Fibroblast of peridontal ligament (primary cell): Measurements from ENCODE around the gene CPB1.
"Not testable (repeated sequence)": the region's sequence is repeated elsewhere in the genome, so short reads cannot be mapped to it uniquely, and the experiment has no call there.

ENCODE experiments used
- DNase-seq: peaks from one replicate; pipeline ENCODE4 v3.0.0-alpha.2; 2010; ENCODE audit errors: extremely low read depth

The CPB1 gene

DNA sequence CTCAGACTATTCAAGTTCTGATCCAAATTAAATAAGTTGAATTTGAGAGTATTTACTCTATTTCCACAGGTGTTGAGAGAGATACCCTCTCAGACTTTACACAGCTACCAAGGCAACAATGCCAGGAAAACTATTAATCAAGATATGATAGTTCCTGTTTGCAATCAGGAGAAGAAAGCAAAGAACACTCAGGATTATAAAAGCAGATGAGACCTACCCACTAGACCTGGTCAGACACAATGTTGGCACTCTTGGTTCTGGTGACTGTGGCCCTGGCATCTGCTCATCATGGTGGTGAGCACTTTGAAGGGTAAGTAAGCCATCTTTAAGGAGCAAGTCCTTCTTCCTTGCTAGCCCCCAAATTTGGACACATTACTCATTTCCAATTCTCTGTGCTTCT, at the start of gene CPB1:
TSS of gene CPB1 (plus strand) at position 227 of the 400 bp plus-strand sequence. CDS start at position 240, 13 bp downstream.
- no peak for DNase-seq

DNA sequence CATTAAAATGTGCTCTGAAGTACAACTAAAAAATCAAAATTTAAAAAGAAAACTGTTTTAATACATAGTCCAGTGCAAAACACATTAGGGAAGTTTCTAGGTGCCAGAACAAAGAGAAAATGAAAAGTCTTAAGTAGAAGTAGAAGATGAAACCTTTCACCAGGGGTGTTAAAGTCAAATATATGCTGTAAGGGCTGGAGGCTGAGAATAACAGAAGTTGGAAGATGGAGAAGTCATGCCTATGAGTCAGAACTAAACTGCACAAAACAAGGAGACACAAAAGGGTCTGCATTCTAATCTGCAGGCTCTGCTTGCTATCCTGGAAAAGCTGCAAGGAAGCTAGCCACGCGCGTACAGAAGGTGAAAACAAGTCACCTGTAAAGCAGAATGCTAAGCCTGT, 48.7 kb upstream of the CPB1 start:
- no peak for DNase-seq

DNA sequence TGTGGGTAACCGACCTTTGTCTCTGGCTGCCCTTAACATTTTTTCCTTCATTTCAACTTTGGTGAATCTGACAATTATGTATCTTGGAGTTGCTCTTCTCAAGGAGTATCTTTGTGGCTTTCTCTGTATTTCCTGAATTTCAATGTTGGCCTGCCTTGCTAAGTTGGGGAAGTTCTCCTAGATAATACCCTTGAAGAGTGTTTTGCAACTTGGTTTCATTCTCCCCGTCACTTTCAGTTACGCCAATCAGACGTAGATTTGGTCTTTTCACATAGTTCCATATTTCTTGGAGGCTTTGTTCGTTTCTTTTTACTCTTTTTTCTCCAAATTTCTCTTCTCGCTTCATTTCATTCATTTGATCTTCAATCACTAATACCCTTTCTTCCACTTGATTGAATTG, 42.6 kb upstream of the CPB1 start:
- DNase-seq: not testable (repeated sequence)

DNA sequence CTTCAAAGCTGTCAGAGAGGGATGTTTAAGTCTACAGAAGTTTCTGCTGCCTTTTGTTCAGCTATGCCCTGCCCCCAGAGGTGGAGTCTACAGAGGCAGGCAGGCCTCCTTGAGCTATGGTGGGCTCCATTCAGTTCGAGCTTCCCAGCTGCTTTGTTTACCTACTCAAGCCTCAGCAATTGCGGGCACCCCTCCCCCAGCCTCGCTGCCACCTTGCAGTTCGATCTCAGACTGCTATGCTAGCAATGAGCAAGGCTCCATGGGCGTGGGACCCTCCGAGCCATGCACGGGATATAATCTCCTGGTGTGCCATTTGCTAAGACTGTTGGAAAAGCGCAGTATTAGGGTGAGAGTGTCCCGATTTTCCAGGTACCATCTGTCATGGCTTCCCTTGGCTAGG, 41.5 kb upstream of the CPB1 start:
- DNase-seq: not testable (repeated sequence)

DNA sequence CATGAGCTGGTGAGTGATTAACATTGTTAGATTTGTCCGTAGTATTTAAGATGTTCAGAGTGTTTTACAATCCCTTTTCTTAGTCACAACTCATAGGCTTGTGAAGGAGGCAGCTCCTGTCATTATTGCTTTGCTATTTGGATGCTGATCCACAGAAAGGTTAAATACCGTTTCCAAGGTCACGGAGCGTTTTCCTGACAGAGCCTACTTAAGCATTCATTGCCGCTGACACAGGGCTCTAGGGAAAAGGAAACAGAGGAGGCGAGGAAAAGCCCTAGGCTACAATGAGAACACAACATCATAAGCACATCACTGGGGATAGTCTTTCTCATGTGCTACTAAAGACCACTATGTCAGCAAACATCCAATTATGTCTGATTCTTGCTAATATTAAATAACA, 38.5 kb upstream of the CPB1 start:
- peak; percentile 77 for DNase-seq

DNA sequence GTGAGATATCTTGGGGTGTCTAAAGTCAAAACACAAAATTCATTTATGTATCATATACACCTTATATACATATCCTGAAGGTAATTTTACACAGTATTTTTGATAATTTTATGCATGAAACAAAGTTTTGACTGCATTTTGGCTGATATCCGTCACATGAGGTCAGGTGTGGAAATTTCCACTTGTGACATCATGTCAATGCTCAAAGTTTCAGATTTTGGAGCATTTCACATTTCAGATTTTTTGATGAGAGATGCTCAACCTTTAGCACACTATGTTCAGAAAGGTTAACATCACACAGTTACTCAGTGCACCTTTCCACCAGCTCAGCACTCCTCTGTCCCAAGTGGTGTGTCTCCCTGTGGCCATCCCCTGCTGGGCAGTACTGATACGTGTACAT, 37.7 kb upstream of the CPB1 start:
- DNase-seq: no peak

DNA sequence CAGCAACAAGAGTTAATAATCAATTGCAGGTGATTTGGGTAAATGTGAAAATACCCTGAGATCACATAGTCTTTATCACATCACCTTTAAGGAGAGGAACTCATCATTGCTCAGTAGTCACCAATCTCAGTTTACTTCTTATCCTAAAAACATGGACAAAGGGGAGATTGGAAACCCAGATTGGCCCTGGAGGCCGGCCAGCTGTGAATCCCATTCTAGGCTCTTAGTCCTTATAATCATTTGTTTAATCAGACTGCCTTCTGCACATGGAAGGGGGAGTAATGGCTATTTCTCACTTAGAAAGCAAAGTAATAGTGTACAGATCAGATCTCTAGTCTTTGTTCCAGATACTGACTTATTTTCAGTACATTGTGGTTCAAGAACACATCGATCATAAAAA, 37.2 kb upstream of the CPB1 start:
- no peak for DNase-seq

DNA sequence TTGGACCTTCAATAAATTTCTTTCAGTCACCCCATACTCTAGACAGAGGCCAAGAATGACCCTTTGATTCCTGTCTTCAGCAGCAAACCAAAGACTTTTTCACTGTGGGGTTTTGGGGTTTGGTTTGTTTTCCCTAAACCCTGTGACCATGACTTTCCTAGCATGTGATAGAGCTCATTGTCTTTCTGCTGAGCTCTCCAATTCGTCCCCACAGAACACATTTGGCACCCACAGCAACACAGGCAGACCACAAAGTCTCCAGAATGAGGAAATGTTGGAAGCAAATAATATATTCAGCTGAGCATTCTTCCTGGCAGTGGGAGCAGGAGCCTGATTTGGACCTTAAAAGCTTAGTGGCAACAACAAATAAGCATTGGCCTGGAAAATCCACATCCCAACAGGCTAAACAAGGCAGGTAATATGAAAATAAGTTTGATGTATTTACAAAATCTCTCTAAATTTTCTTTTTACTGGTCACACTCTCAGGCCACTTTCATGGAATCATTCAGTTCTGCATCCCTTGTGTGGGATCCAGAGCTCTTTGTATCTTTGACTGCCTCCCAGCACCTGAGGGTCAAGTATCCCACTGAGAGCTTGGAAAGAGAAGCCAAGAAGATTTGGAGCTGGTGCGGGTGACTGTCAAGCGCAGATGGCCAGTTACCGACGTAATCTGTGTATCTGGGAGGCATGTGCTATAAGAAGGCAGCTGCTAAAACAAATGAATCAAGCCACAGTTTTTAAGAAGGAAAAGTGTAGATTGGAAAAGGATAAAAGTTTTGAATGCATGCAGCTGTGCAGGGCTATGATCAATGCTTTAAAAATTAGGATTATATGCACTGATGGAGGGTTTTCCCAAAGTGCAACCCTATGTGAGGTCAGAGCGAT, 36.5 kb upstream of the CPB1 start:
- peak; percentile 79 for DNase-seq

DNA sequence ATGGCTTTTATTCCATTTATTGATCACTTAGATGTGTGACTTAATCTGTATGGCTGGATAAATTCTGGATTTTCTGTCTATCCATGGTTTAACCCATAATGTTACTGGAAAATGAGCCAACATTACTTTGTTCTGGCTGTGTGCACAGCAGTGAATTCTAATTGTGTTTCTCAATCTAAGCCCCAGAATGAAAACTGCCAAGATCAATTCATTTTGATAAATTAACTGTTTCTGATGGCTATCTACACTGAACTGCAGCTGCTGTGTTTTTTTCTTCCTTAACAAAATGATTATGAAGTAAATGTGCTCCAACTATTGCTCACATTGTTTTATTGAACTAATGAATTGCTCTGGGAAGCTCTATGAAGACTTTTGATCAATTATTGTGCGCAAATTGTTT, 35.7 kb upstream of the CPB1 start:
- DNase-seq: no peak

DNA sequence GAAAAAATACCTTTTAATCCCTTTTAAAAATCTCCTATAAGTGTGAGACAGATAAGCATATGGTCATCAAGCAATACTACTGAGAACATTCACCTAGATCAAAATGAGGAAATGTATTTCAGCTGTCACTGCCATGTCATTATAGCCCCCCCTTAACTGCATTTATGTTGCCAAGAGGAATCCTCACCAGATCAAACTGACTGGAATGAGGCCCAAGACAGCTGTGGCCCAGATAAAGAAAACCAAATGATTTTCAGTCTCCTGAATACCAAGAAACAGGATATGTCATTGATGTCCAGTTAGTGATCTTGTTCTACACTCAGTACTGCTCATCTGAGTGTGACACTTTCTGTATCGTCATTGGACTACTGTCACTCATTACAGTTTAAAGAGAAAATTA, 35.1 kb upstream of the CPB1 start:
- no peak for DNase-seq

DNA sequence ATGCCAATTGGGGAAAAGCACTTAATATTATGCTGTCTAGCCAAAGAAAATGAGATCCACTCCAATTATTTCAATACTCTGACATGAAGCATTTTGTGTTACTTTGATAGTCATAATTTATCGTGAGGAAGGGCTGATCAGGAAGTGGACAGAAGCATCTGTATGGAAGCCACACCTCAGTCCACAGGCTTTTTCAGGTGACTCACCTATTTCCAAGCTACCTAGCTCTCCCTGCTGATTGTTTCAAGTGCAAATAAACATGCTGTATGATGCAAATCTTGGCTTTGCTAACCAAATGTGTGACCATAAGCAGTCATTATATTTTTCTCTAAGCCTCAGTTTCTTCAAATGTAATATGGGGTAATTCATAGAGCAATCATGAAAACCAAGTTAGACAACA, 30.8 kb upstream of the CPB1 start:
- DNase-seq: no peak

DNA sequence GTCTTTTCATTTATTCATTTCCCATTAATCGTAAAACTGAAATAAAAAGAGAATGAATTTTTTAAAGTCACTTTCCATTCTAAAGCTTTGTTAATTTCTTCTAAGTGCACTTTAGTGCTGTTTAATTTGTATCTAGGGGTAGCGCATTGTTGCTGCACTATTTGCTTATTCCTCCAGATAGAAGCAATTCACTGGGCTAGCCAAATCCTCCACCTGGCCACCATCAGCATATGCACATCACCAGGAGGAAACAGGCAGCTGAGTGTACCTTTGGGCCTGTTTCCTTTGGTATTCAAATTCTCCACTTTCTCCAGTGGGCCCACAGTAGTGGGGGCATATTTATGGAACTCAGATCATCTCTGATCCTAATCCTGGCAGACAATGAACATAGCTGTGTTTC, 29.8 kb upstream of the CPB1 start:
- DNase-seq: no peak

DNA sequence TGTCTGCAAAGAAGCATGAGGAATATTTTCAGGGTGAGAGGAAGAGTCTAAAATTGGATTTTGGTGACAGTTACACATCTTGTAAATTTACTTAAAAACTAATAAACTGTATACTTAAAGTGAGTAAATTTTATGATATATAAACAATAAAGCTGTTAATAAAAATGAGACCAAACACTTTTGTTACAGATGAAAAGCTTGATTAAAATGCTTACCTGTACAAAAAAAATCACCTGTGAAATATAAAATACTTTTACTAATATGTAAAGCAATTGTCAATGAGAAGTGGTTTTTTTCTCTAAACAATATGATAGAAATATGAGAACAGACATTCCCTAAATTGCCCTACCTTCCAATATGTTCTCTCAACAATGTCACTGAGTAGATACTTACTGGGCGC, 27.2 kb upstream of the CPB1 start:
- no peak for DNase-seq

DNA sequence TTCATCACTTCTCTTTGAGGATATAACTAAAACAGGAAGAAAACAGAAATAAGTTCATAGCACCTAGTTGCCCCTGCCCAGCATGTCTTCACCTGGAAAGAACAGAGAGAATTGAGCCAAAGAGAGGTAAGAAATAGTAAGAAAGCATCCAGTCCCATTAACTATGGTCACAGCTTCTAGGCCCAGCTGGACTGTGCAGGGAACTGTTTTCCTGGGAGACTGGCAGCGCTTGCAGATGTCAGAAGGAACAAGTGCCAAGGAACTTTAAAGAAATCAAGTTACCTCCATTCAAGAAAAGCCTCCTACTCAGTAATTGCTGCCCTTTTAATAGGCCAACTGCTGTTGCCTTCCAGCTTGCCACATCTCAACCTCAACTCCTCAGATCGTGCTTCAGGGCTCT, 17.8 kb upstream of the CPB1 start:
- no peak for DNase-seq

DNA sequence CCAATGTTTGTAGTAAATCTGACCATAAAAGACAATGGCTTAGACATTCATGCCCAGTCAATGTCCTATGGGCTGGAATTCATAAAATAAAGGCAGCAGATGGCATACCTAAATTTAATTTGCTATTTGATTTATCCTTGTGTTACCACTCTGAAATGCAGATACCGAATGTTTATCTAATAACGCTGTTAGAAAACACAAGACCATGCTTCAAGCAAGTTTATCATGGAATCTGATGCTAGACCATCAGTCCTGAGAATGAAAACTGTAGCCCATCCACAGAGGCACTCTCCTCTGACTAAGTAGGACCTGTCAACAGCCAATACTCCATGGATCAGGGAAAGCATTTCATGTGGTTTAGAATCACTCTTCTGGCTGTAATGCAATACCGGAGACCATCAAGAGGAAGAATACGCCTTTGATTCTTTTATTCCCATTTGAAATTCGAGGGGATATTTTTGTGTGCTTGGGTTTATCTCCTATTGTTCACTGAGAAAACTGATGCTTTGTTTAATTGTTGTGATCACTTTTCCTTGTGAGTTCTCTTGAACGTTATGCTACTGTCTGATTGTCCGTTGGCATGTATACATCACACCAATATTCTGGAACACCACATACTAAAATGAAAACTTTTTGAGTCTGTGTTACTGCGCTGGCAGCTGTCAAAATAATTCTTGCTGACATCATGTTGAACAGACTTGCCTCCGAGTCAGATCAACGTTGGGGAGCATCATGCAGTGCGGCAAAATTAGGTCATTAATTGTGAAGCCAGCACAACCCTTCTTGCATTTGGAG, 12.1 kb upstream of the CPB1 start:
- DNase-seq: no peak

DNA sequence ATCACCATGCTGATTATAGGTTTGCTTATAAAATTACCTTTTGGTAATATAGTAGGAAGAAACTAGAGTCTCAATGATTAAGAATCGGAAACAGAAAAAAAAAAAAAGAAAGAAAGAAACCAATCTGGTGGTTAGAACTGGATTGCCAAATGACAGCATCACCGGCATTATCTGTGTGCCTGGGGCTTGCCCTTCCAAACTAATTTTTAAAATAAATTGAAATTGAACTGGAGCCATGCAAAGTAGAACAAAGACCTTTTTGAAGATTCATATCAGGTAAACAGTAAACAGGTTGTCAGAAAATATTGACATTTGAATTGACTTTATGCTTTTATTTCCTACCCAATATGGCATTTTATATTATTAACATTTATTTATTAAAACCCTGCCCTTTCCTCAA, 11.2 kb upstream of the CPB1 start:
- no peak for DNase-seq

DNA sequence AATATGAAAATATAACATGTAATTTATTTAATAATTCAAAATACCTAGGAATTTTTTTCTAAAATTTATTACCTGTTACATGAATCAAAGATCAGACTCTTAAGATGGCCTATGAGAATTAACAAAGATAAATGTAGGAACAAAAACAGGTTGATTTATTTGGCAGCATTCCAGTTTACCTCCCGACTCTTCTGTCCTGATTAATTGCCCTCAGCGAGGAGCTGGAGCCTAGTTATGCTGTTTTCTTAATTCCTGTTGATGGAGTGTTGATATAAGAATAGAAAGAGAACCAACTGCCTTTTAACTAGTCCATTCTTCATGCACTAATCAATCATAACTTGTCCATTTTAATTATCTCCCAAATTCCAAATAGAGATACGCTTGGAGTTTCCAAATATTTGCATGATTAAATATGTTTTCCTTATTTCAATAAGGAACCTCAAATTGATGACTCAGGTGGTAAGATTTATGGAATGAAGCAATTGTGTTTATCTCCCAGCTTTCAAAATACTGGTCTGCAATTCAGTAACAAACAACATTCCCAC, 10.6 kb upstream of the CPB1 start:
- DNase-seq: no peak

DNA sequence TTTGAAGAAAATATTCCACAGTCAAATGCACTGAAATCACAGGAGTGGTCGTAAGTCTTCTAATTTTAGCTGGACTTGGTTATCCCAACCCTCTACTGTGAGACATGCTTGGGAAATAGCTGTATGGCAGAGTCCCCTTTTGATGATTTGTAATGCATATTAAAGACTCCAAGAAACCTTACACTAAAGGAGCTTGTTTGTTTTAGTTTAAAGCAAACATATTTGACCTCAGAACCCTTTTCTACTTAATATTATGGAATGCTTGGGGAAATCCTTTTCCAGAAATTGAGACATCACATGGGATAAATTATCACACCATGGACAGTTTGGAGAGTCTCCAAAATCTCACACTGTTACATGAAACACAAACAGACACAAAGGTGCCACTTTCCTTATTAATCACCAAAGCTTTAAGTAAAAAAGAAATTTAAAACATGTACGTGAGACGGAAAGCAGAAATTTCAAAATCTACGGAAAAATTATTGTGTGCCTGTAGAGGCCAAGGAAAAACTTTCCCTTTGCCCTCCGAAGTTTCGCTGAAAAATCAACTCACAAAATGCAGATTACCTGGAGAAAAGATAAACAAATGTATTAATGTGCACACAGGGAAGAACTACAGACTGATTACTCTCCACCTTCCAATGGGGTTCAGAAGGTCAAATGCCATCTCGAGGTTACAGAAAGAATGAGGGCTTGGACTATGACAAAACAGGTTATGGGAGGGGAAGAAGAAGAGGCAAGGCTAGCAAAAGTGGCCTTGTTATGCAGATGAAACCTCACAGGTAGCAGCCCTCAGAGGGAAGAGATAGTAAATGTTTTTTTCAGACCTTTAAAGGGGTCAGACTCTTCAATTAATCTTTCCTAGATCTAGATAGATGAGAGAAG, 7.0 kb upstream of the CPB1 start:
- DNase-seq: no peak

DNA sequence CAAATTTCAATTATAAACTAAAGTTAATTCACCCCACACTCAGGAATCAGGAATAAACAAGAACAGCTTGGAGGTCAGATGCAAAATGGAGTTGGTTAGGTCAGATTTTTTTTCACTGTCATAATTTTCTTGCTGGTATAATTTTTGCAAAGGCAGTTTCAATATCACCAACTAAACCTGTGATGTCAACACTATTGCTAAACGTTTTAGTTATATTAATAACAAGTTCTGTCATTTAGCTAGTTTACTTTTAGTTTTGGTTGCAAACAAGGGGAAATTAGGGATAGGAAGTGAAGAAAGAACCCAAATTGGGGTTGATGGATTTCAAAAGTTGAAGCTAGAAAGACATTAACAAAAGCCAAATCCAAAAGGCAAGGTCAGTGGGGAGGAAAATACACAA, 4.6 kb upstream of the CPB1 start:
- no peak for DNase-seq

DNA sequence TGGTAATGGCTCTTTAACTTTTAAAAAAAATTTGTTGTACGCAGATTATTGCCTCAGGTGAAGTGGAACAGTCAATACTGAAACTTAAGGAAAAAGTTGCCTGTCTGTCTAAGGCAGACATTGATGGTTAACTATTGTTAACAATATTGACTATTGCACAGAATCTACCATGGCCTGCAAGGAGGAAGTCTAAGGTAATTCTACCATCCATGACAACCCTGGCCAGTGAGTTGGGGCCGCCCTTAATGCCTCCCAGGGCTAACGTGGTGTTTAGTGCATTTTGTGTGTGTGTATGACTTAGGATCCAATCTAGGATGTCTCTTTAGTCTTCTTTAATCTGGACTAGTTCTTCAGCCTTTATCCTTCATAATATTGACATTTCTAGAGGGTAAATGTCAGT, 2.1 kb upstream of the CPB1 start:
- DNase-seq: no peak

DNA sequence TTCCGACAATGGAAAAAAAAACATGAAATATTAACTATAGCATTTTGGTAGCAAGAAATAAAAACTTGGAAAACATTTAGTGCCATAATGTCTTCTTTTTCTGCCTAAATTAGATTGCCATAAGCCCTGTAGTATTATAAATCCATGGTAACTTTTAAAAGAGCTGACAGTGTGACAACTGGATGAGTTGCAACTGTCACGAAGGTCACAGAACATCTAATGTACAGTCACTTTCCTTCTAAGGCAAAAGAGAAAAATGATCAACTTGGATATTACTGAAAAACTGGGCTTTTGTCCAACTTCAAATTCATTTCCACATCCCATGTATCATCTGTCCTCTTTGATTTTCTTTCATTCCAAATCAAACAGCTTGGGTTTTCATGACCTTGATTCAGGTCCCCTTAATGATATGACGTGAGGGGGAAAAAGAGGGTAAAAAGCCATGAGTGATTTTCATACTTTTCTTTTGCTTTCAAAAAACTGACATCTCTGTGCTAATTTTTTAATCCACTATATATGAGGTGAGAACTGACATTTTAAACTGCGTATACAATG, 602 bp downstream of the CPB1 start:
- no peak for DNase-seq

DNA sequence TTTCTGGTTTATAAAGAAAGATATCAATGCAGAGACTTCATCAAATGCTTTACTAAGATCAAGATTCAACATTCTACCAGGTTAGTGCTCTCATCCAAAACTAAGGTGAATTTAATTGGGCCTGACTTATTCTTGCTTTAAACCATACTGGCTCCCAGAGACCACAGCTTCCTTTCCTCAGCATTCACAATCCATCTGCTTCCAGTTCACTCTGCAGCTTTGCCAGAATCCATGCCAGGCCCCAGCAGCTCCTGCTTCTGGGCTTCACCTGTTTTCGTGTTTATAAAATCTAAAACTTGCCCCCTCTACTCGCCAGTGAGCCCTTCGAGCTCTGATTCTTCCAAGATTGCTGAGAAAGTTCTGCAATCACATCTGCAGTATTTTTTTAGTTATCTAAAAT, 2.3 kb downstream of the CPB1 start:
- no peak for DNase-seq
